GM12873 (cell line): ENCODE data around the gene BAZ2B.

Experiments
- CTCF ChIP-seq: IDR thresholded peaks from 2 replicates; pipeline ENCODE4 v1.5.1; 2012; ENCODE audit warnings: low read depth, mild to moderate bottlenecking, moderate library complexity, low read length, control low read depth; ENCODE audit not compliant: insufficient read depth; ENCODE audit errors: missing control alignments

The BAZ2B gene

DNA sequence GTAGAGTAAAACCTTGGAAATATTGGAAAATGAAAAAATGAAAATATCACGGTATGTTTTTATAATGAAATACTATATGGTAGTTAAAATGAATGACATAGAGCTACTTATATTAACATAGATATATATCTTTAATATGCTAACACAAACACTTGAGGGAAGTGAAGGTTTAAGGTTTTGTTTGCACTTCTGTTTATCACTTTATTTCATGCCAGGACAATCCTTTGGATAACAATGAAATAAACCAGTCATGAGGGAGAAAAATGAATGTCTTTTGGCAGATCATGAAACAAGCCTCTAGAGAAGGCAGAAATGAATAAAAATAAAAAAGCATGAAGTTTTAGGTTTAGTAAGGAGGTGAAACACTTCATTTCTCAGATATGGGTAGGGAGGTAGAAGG lies 89.9 kb downstream of the BAZ2B start:
- no peak for TF ChIP-seq CTCF

GRCh38 chr2:159525012-159525411 lies 91.3 kb downstream of the BAZ2B start:
- TF ChIP-seq CTCF = no peak

GRCh38 chr2:159521272-159521671 lies 95.1 kb downstream of the BAZ2B start:
- TF ChIP-seq CTCF = no peak

GRCh38 chr2:159518321-159519005 lies 97.9 kb downstream of the BAZ2B start:
- TF ChIP-seq CTCF = no peak

DNA sequence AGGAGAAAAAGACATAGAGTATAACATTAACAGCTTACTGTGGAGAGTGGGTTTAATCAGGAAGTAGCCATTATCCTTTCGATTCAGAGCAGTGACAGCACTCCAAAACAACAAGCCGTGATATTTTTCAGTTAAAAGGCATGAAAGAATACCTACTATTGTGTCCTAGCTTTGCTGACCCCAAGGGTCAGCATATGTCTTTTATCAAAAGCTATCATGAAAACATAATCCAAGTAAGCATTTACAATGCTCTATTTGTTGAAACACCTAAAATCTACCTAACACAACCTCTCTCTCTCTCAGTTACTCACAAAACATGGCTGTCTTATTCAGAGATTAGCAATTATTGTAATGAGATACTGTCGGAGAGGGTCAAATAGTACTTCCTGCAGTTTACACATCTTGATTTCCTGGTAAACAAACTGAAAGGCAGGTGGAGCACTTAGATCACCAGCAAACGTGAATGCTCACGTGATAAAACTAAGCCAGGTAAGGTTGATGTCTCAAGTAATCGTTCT lies 100.0 kb downstream of the BAZ2B start:
- TF ChIP-seq CTCF = no peak

DNA sequence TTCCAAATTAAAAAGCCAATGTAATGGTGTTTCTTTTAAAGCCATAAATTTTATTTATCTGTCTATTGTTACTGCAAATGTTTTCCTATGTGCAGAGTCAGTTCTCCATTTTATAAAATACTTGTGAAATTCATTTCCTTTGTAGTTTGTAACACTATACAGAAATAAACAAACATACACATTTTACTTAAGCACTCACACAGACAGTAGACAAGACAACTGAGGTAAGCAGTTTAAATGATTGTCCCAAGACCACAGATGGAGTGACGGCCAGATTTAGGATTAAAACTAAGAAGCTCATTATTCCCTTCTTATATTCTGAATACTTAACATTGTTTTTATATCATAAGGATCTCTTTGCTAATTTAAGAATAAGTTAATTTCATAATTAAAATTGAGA lies 100.9 kb downstream of the BAZ2B start:
- TF ChIP-seq CTCF = no peak

DNA sequence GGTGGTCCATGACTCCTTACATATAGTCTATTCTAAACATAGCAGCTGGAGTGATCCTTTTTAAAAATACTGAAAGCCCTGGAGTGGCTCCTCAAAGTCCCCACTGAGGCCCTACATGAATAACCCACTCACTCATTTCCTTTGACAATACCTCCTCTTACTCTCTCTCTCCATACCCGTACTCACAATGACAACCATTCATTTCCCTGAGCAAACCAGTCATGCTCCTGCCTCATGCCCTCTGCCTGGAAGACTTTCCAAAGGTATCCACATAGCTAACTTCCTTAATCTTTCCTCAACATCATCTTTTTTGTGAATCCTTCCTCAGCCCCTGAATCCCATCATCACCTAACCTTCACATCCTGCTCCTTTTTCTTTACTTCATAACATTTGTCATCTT lies 102.6 kb downstream of the BAZ2B start:
- no peak for TF ChIP-seq CTCF

DNA sequence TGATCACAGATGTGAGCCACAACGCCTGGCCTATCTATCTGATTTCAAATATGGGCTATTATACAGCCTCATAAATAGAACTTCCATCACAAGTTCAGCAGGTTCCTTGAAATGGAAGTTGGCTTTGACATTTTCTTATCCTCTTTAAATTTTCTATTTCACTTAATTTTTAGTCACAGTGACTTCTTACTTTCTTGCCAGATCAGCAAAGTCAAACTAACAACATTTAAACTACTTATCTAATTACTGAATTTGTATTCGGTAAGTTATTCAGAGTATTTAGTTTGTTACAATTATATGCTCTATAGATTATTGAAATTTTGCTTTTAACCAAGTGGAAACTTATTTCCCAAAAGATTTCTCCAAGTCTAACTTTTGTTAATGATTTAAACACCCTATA lies 108.2 kb downstream of the BAZ2B start:
- no peak for TF ChIP-seq CTCF
